ENCODE data around the gene DIS3. TPM values are rescaled to one million over a fixed set of nuclear protein-coding genes. Genes with fewer than 3 reads are reported as not detected.
A peak's percentile ranks its signal among the peaks of the same experiment; 100 is the strongest.

DIS3 gene
- total and polyA plus RNA-seq, 2 of the 13 experiments (the other 11 are each of a cell fraction or from before 2014, with no cell fraction given) = 13.2 to 35.0 TPM

DNA sequence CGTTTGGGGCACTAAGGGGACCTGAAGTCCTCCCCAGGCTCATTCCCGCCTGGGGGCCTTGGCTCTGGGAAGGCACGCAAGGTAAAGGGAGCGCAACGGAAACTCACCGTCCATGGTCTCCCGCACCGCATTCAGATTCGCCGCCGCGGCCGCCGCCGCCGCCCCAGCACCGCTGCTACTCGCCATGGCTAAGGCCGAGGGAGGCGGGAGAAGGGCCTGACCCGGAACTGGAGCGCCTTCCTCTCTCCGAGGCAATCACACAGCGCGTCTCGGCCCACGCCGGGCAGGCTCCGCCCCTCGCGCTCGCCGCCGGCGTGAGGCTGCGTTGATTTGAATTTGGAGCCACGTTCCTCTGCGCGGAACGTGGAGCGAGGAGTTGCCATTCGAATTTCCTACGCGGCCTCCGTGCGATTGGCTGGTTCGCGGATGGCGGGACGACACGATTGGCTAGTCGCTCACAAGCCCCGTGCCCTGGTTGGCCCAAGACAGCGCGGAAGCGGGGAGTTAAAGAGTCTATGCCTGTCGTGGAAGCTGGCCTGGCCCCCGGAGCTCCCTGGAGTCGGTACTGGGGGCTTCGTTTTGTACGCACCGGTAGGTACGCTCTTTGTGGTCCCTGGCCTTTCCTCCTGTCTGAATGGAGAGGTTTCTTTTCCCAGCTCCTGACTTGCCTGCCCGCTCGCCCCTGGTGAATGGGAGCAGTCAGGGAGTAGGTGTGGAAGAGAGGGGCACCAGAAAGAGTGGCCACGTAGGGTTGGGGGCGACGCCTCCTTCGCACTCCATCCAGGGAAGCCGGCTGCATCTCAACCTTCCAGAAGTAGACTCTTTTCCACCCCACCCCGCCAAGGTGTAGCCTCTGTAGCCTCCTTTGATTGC is 54.0 kb downstream of the DIS3 start, which contains the start of the genes BORA and MZT1 (continued):
- TF ChIP-seq, protein P1, sequence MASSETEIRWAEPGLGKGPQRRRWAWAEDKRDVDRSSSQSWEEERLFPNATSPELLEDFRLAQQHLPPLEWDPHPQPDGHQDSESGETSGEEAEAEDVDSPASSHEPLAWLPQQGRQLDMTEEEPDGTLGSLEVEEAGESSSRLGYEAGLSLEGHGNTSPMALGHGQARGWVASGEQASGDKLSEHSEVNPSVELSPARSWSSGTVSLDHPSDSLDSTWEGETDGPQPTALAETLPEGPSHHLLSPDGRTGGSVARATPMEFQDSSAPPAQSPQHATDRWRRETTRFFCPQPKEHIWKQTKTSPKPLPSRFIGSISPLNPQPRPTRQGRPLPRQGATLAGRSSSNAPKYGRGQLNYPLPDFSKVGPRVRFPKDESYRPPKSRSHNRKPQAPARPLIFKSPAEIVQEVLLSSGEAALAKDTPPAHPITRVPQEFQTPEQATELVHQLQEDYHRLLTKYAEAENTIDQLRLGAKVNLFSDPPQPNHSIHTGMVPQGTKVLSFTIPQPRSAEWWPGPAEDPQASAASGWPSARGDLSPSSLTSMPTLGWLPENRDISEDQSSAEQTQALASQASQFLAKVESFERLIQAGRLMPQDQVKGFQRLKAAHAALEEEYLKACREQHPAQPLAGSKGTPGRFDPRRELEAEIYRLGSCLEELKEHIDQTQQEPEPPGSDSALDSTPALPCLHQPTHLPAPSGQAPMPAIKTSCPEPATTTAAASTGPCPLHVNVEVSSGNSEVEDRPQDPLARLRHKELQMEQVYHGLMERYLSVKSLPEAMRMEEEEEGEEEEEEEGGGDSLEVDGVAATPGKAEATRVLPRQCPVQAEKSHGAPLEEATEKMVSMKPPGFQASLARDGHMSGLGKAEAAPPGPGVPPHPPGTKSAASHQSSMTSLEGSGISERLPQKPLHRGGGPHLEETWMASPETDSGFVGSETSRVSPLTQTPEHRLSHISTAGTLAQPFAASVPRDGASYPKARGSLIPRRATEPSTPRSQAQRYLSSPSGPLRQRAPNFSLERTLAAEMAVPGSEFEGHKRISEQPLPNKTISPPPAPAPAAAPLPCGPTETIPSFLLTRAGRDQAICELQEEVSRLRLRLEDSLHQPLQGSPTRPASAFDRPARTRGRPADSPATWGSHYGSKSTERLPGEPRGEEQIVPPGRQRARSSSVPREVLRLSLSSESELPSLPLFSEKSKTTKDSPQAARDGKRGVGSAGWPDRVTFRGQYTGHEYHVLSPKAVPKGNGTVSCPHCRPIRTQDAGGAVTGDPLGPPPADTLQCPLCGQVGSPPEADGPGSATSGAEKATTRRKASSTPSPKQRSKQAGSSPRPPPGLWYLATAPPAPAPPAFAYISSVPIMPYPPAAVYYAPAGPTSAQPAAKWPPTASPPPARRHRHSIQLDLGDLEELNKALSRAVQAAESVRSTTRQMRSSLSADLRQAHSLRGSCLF (CRISPR knock-in tag; IDR thresholded peaks at IDR 0.05; ENCODE audit: borderline replicate concordance) = peak; percentile 80; the same call in 1 of the 2 replicates
- TF ChIP-seq, protein P2, sequence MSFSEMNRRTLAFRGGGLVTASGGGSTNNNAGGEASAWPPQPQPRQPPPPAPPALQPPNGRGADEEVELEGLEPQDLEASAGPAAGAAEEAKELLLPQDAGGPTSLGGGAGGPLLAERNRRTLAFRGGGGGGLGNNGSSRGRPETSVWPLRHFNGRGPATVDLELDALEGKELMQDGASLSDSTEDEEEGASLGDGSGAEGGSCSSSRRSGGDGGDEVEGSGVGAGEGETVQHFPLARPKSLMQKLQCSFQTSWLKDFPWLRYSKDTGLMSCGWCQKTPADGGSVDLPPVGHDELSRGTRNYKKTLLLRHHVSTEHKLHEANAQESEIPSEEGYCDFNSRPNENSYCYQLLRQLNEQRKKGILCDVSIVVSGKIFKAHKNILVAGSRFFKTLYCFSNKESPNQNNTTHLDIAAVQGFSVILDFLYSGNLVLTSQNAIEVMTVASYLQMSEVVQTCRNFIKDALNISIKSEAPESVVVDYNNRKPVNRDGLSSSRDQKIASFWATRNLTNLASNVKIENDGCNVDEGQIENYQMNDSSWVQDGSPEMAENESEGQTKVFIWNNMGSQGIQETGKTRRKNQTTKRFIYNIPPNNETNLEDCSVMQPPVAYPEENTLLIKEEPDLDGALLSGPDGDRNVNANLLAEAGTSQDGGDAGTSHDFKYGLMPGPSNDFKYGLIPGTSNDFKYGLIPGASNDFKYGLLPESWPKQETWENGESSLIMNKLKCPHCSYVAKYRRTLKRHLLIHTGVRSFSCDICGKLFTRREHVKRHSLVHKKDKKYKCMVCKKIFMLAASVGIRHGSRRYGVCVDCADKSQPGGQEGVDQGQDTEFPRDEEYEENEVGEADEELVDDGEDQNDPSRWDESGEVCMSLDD (CRISPR knock-in tag; IDR thresholded peaks at IDR 0.05; ENCODE audit: borderline replicate concordance) = no peak
- TF ChIP-seq ISX (CRISPR knock-in tag; conservative IDR thresholded peaks at IDR 0.05) (no peak), ZNF260 (CRISPR knock-in tag; IDR thresholded peaks at IDR 0.05; ENCODE audit: borderline replicate concordance, low read depth) (no peak), ZNF143 (CRISPR knock-in tag; IDR thresholded peaks at IDR 0.05) (peak; percentile 32; the same call in 1 of the 2 replicates), ZBTB7A (CRISPR knock-in tag; IDR thresholded peaks at IDR 0.05) (no peak), GATAD2A (CRISPR knock-in tag; IDR thresholded peaks at IDR 0.05) (peak; percentile 44), ZKSCAN1 (IDR thresholded peaks at IDR 0.05; ENCODE audit: low read length) (no peak), NFIC (IDR thresholded peaks at IDR 0.05; ENCODE audit: low read length) (no peak)
- TF ChIP-seq, protein P3, sequence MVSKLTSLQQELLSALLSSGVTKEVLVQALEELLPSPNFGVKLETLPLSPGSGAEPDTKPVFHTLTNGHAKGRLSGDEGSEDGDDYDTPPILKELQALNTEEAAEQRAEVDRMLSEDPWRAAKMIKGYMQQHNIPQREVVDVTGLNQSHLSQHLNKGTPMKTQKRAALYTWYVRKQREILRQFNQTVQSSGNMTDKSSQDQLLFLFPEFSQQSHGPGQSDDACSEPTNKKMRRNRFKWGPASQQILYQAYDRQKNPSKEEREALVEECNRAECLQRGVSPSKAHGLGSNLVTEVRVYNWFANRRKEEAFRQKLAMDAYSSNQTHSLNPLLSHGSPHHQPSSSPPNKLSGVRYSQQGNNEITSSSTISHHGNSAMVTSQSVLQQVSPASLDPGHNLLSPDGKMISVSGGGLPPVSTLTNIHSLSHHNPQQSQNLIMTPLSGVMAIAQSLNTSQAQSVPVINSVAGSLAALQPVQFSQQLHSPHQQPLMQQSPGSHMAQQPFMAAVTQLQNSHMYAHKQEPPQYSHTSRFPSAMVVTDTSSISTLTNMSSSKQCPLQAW (CRISPR knock-in tag; IDR thresholded peaks at IDR 0.05) = no peak; the same call in 1 of the 2 replicates
- TF ChIP-seq, protein P4, sequence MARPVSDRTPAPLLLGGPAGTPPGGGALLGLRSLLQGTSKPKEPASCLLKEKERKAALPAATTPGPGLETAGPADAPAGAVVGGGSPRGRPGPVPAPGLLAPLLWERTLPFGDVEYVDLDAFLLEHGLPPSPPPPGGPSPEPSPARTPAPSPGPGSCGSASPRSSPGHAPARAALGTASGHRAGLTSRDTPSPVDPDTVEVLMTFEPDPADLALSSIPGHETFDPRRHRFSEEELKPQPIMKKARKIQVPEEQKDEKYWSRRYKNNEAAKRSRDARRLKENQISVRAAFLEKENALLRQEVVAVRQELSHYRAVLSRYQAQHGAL (CRISPR knock-in tag; IDR thresholded peaks at IDR 0.05; ENCODE audit: not compliant biosample characterization) = no peak
- TF ChIP-seq, protein P5, sequence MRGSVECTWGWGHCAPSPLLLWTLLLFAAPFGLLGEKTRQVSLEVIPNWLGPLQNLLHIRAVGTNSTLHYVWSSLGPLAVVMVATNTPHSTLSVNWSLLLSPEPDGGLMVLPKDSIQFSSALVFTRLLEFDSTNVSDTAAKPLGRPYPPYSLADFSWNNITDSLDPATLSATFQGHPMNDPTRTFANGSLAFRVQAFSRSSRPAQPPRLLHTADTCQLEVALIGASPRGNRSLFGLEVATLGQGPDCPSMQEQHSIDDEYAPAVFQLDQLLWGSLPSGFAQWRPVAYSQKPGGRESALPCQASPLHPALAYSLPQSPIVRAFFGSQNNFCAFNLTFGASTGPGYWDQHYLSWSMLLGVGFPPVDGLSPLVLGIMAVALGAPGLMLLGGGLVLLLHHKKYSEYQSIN (CRISPR knock-in tag; IDR thresholded peaks at IDR 0.05; ENCODE audit: borderline replicate concordance) = no peak
- TF ChIP-seq, protein P6, sequence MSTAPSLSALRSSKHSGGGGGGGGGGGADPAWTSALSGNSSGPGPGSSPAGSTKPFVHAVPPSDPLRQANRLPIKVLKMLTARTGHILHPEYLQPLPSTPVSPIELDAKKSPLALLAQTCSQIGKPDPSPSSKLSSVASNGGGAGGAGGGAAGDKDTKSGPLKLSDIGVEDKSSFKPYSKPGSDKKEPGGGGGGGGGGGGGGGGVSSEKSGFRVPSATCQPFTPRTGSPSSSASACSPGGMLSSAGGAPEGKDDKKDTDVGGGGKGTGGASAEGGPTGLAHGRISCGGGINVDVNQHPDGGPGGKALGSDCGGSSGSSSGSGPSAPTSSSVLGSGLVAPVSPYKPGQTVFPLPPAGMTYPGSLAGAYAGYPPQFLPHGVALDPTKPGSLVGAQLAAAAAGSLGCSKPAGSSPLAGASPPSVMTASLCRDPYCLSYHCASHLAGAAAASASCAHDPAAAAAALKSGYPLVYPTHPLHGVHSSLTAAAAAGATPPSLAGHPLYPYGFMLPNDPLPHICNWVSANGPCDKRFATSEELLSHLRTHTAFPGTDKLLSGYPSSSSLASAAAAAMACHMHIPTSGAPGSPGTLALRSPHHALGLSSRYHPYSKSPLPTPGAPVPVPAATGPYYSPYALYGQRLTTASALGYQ (CRISPR knock-in tag; IDR thresholded peaks at IDR 0.05) = peak; percentile 73; the same call in 1 of the 2 replicates

Measured in HepG2 (cell line).